HCEC 1CT (cell line): ENCODE measurements around the gene TTC38.

Experiments used
- DNase-seq: peaks from one replicate; pipeline ENCODE4 v3.0.0-alpha.2; 2017

TTC38 gene

GRCh38 chr22:46335201-46336118 is 67.7 kb downstream of the TTC38 start, which contains the start of gene TRMU:
TSS of gene TRMU (plus strand) at chr22:46335714. CDS start at chr22:46335765, 51 bp downstream.
- DNase-seq, result peak; percentile 91

- DNase-seq, result no peak
Observed at GRCh38 chr22:46336119-46337078, 68.6 kb downstream of the TTC38 start.

- DNase-seq, result no peak
Observed at GRCh38 chr22:46337870-46338269, 70.1 kb downstream of the TTC38 start.

GRCh38 chr22:46338636-46339035 is 70.8 kb downstream of the TTC38 start:
- no peak for DNase-seq

GRCh38 chr22:46339956-46340355 is 72.1 kb downstream of the TTC38 start:
- DNase-seq, result no peak

GRCh38 chr22:46340676-46341075 is 72.9 kb downstream of the TTC38 start:
- DNase-seq, result no peak
